ENCODE data around the gene CNNM4. TPM values are rescaled to one million over a fixed set of nuclear protein-coding genes. Genes with fewer than 3 reads are reported as not detected.

CNNM4 gene
- 1.7 and 2.9 TPM in 2 replicates for total RNA-seq (2014; rRNA removed; shearing (Covaris generic))
- 5.9 and 6.6 TPM in 2 replicates for polyA plus RNA-seq (2015; cell fraction: cytosol; rRNA removed)
- polyA plus RNA-seq (2015; cell fraction: nucleus; rRNA removed), result 4.5 and 5.2 TPM in 2 replicates

- DNase-seq (ENCODE audit: low read depth, low spot score), result peak; percentile 86
- in situ Hi-C loops (cut with HindIII; ENCODE audit: low pct_unique_long_range_greater_than_20kb, low sequenced_read_pairs), result no loop called here
These were observed at the start of gene CNNM4 for GRCh38 chr2:96760036-96760985. Gene CNNM4, plus strand, starts transcription at chr2:96760902. Its CDS starts 98 bp downstream, at chr2:96761000.

- in situ Hi-C loops (cut with HindIII; ENCODE audit: low pct_unique_long_range_greater_than_20kb, low sequenced_read_pairs), result no loop called here
These were observed 49.7 kb upstream of the CNNM4 start for GRCh38 chr2:96710985-96711384.

GRCh38 chr2:96715658-96716057 is 45.0 kb upstream of the CNNM4 start:
- no peak for DNase-seq (ENCODE audit: low read depth, low spot score)
- in situ Hi-C loops (cut with HindIII; ENCODE audit: low pct_unique_long_range_greater_than_20kb, low sequenced_read_pairs), result no loop called here

More at GRCh38 chr2:96710985-96711384, 49.7 kb upstream of the CNNM4 start:
- DNase-seq (ENCODE audit: low read depth, low spot score), result peak; percentile 40

DNA sequence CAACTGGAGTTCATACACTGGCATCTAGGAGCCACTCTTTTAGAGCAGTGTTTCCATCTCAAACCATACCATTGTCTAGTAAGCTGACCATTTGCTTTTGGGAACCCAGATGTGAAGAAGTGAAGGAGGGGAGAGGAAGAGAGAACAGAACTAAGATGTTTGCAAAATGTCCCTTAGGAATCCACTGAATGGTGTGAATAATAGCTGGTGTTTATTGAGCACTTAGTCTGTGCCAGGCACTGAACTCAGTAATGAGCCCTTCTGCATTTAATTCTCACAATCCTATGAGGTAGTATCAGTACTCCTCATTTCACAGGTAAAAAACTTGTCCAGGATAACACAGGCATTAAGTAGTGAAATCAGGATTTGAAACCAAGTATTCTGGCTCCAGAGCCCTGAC is 44.3 kb upstream of the CNNM4 start:
- in situ Hi-C loops (cut with HindIII; ENCODE audit: low pct_unique_long_range_greater_than_20kb, low sequenced_read_pairs), result no loop called here
- DNase-seq (ENCODE audit: low read depth, low spot score), result no peak

DNA sequence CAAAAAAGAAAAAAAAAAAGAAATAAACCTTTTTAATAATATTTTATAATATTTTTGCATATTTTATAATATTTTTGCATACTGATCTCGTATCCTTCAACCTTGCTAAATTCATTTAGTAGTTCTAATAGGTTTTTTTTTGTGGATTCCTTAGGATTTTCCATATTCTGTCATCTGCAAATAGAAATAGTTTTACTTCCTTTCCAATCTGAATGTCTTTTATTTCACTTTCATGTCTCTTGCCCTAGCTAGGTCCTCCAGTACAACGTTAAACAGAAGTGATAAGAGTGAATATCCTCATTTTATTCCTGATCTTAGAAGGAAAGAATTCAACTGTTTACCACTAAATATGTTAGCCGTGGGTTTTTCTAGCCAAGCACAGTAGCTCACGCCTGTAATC is 34.6 kb upstream of the CNNM4 start:
- DNase-seq (ENCODE audit: low read depth, low spot score), result no peak
- in situ Hi-C loops (cut with HindIII; ENCODE audit: low pct_unique_long_range_greater_than_20kb, low sequenced_read_pairs), result no loop called here

- DNase-seq (ENCODE audit: low read depth, low spot score), result no peak
- in situ Hi-C loops (cut with HindIII; ENCODE audit: low pct_unique_long_range_greater_than_20kb, low sequenced_read_pairs), result no loop called here
These were observed 33.3 kb upstream of the CNNM4 start for GRCh38 chr2:96727431-96727830.

- DNase-seq (ENCODE audit: low read depth, low spot score), result no peak
- in situ Hi-C loops (cut with HindIII; ENCODE audit: low pct_unique_long_range_greater_than_20kb, low sequenced_read_pairs), result no loop called here
These were observed 31.0 kb upstream of the CNNM4 start for GRCh38 chr2:96729748-96730147.

DNA sequence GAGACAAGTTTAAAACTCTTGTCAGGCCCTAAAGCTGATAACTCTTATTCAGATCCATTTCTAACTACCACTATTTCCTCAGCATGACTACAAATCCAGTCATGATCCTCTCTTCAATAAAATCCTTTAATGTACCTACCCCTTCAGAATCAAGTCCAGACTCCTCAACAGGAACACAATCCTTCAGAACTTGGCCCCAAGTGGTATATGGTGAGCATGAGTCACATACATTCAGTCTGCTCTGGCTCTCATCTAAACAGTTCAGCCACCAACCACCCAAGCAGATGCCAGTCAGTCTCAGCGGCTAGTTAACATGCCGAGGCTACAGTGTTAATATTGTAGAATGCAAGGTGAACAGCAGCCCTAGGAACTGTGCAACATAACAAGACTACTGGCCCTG is 30.5 kb upstream of the CNNM4 start:
- DNase-seq (ENCODE audit: low read depth, low spot score), result no peak
- in situ Hi-C loops (cut with HindIII; ENCODE audit: low pct_unique_long_range_greater_than_20kb, low sequenced_read_pairs), result no loop called here

GRCh38 chr2:96733931-96734330 is 26.8 kb upstream of the CNNM4 start:
- in situ Hi-C loops (cut with HindIII; ENCODE audit: low pct_unique_long_range_greater_than_20kb, low sequenced_read_pairs), result no loop called here

DNA sequence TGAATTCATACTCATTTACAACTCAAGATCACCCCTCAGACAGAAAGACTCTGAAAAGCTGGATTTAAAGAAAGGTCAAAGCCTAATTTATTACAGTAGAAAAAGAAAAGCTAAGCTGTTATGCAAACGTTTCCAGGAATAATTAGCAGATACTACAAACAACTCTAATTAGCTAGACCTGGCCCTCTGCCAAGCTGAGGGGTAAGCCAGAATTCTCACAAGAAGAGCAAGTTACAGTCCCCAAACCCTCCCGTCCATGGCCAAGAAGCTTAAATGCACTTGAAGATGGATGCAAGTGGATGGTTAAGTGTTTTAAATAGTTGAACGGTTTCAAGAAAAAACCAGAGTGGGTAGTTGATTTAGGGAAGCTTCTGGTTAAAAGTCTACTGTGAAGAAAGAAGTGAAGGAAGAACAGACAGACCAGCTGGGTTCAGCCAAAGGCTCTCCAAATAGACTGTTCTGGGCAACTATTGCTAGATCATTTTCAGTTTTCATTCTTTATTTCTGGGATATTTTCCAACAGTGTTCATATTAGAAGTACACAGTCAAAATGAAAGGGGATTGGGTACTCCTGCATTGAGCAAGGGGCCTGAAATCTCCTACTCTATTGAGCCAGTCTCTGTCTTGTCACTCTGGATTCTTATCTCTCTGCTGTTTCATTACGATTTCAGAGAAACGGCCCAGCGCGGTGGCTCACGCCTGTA is 25.7 kb upstream of the CNNM4 start:
- in situ Hi-C loops (cut with HindIII; ENCODE audit: low pct_unique_long_range_greater_than_20kb, low sequenced_read_pairs), result no loop called here
- no peak for DNase-seq (ENCODE audit: low read depth, low spot score)

More at GRCh38 chr2:96733931-96734330, 26.8 kb upstream of the CNNM4 start:
- DNase-seq (ENCODE audit: low read depth, low spot score), result no peak

- no peak for DNase-seq (ENCODE audit: low read depth, low spot score)
- in situ Hi-C loops (cut with HindIII; ENCODE audit: low pct_unique_long_range_greater_than_20kb, low sequenced_read_pairs), result no loop called here
These were observed 23.5 kb upstream of the CNNM4 start for GRCh38 chr2:96737251-96737650.

DNA sequence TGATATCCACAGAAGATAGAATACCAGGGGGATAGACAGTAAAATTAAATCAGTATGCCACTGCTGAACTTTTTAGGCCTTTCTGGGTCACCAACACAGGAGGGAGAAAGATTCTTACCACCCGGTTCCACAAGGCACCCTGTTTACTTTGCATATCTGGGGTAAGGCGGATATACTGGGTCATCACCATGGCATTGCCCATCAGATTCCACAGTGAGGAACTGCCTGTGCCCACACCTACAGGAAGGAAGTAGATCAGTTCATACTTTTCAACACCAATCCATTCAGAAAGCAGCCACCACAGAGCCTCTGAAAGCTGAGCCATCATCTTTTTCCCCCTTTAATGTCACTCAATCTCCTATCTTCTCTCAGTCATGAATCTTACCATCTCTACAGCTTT is 22.9 kb upstream of the CNNM4 start:
- in situ Hi-C loops (cut with HindIII; ENCODE audit: low pct_unique_long_range_greater_than_20kb, low sequenced_read_pairs), result no loop called here
- no peak for DNase-seq (ENCODE audit: low read depth, low spot score)

DNA sequence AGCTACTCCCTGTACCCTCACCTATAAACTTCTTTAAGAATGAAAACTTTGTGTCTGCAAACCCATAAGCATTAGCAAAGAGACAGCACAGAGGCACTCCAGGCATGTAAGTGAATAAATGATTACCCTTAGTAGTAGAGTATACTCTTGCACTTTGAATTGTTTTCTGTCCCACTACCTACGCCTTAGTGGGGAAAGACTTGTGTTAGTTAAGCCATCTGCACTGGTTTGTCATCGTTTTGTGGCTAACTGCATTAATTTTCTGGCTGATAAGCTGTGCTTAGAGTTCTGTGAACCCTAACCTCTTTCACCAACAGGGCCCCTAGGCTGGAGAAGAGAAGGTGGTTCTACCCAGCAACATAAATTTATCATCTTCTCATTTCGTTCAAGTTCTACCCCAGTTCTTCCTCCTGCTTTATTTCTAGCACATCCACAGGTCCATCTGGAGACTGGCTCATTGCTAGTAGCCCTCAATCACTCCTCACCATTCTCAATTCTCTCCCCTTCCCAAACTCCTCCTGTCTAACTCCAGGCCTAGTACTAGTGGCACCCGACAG is 21.5 kb upstream of the CNNM4 start:
- in situ Hi-C loops (cut with HindIII; ENCODE audit: low pct_unique_long_range_greater_than_20kb, low sequenced_read_pairs), result no loop called here
- no peak for DNase-seq (ENCODE audit: low read depth, low spot score)

DNA sequence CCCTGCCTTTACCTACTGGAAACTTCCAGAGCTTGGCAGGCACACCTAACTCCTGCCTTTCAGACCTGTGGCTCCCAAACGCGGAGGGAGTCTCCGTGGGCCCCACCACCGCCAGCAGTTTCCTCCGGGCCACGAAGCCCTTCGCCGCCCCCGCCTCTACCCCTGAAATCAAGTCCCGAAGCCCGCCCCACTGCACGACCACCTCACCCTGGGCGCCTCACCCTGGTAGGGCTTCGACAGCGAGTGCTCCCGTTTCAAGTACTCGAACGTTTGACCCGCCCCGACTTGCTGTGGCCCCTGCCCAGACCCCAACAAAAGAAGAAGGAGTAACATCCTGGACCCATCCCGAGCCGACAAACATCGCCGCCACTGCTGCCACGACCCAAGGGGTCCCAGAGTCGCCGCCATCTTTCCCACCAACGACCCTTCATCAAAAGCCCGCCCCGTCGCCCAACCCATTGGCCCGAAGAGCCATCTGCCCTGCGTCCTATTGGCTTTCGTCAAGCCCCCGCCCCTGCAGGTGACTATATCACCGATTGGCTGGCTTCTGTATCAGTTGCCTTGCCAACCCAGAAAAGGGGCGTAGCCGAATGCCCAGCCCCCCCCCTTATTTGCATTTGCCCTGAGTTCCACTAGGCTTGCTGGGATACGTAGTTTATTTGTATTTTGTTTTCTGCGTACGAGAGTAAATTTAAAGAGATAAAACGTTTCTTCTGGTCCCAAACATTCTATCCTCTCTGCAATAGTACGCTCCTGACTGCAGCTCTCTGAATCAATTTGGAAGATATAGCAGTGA is 20.9 kb upstream of the CNNM4 start, which contains the start of gene LMAN2L:
Gene LMAN2L (minus strand): TSS at position 432 of the 796 bp plus-strand sequence. CDS start 24 bp downstream, at position 408.
- peak; percentile 98 for DNase-seq (ENCODE audit: low read depth, low spot score)
- in situ Hi-C loops (cut with HindIII; ENCODE audit: low pct_unique_long_range_greater_than_20kb, low sequenced_read_pairs), result no loop called here

- in situ Hi-C loops (cut with HindIII; ENCODE audit: low pct_unique_long_range_greater_than_20kb, low sequenced_read_pairs), result no loop called here
- DNase-seq (ENCODE audit: low read depth, low spot score), result no peak
These were observed 13.6 kb upstream of the CNNM4 start for GRCh38 chr2:96747061-96747617.

- in situ Hi-C loops (cut with HindIII; ENCODE audit: low pct_unique_long_range_greater_than_20kb, low sequenced_read_pairs), result no loop called here
- no peak for DNase-seq (ENCODE audit: low read depth, low spot score)
These were observed 8.9 kb upstream of the CNNM4 start for GRCh38 chr2:96751800-96752199.

GRCh38 chr2:96753661-96754282 is 6.9 kb upstream of the CNNM4 start:
- in situ Hi-C loops (cut with HindIII; ENCODE audit: low pct_unique_long_range_greater_than_20kb, low sequenced_read_pairs), result no loop called here
- DNase-seq (ENCODE audit: low read depth, low spot score), result no peak

All from SK-MEL-5 (cell line).